ENCODE results near the gene CABP7. TPM values are rescaled to one million over a fixed set of nuclear protein-coding genes. Genes with fewer than 3 reads are reported as not detected.

The CABP7 gene
- polyA plus RNA-seq, 1 donor (not counting 4 experiments of a cell fraction or from before 2014, with no cell fraction given) = not detected

DNA sequence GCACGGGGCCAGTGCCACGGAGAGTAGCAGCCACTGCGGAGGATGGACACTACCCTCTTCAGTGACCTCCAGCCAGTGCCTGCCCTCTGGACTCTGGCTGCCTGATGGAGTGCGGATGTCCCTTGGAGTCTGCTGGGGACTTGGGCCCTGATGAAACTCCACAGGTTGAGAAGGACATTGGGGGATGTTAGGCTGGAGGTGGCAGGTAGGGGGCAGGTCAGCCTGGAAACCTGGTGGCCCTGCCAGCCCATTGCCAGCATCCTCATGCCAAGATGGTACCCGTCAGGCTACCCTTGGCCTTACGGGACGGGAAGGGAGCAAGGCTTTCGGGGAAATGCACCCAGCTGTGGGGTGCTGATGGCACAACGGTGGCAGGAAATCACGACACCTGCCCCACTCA is 4.0 kb downstream of the CABP7 start:
- dilution Hi-C loops (cut with MboI; ENCODE audit: extremely low pct_ligation_motif_present, low sequenced_read_pairs) = no loop called here
- Histone ChIP-seq H3K4me1 (ENCODE audit: control insufficient read depth, extremely low read depth, insufficient read depth, low read length) (no peaks in the 10 kb centered on the region), H3K27me3 (ENCODE audit: control insufficient read depth, extremely low read depth, insufficient read depth, low read length) (peaks cover 46% of the 10 kb centered on the region), H3K9me1 (ENCODE audit: control insufficient read depth, extremely low read depth, insufficient read depth, low read length) (no peaks in the 10 kb centered on the region), H3K4me2 (ENCODE audit: control insufficient read depth, extremely low read depth, insufficient read depth, low read depth, low read length) (no peak overlapping the region), H3K9ac (ENCODE audit: control insufficient read depth, extremely low read depth, insufficient read depth, low read length) (no peak overlapping the region), H3K27ac (ENCODE audit: control insufficient read depth, insufficient read depth, low read length) (no peak overlapping the region), H3K79me2 (ENCODE audit: control insufficient read depth, insufficient read depth, low read length) (no peaks in the 10 kb centered on the region), H3K36me3 (ENCODE audit: control insufficient read depth in 2 of 2, extremely low read depth in 1 of 2, insufficient read depth in 2 of 2, low read length in 2 of 2) (no peaks in the 10 kb centered on the region), H3K9me3 (ENCODE audit: control insufficient read depth, low read depth, low read length) (no peaks in the 10 kb centered on the region), H4K20me1 (ENCODE audit: control insufficient read depth, extremely low read depth, insufficient read depth, low read length) (no peaks in the 10 kb centered on the region), H3K4me3 (ENCODE audit: control insufficient read depth in 2 of 3, extremely low read depth in 1 of 3, insufficient read depth in 2 of 3, low read depth in 1 of 3, low read length in 3 of 3) (no peak overlapping the region), H2AFZ (ENCODE audit: control insufficient read depth, low read length) (no peak overlapping the region)
- no peak for TF ChIP-seq EZH2 (IDR thresholded peaks at IDR 0.05; ENCODE audit: low read length)
- TF ChIP-seq, protein P1, sequence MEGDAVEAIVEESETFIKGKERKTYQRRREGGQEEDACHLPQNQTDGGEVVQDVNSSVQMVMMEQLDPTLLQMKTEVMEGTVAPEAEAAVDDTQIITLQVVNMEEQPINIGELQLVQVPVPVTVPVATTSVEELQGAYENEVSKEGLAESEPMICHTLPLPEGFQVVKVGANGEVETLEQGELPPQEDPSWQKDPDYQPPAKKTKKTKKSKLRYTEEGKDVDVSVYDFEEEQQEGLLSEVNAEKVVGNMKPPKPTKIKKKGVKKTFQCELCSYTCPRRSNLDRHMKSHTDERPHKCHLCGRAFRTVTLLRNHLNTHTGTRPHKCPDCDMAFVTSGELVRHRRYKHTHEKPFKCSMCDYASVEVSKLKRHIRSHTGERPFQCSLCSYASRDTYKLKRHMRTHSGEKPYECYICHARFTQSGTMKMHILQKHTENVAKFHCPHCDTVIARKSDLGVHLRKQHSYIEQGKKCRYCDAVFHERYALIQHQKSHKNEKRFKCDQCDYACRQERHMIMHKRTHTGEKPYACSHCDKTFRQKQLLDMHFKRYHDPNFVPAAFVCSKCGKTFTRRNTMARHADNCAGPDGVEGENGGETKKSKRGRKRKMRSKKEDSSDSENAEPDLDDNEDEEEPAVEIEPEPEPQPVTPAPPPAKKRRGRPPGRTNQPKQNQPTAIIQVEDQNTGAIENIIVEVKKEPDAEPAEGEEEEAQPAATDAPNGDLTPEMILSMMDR (optimal IDR thresholded peaks at IDR 0.05 in 1 of 3, IDR thresholded peaks at IDR 0.05 in 1 of 3, conservative IDR thresholded peaks at IDR 0.05 in 1 of 3; ENCODE audit: extremely low read depth in 1 of 3, insufficient read depth in 2 of 3, low read length in 3 of 3) = peak in 2 of 3 experiments; percentile 13 to 19
- DNase-seq (ENCODE audit: low read depth, low spot score) = no peak
- FAIRE-seq = no peak

DNA sequence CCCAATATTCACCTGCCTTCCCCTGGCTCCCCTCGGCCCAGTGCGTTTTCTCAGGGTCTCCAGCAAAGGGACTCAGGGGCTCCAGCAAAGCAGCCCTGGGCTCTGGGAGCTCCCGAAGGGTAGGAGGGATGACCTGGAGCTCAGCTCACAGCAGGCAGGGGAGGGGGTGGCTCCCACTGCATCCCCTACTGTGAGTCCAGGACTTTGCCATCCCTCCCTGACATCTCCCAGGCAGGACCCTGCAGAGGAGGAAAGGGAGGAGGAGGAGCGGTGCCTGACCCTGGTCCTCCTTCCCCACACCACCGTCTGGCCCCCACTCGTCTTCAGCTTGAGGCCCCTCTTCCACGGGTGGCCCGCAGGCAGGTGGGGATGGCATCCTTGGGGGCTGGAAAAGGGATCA is 5.0 kb downstream of the CABP7 start:
- no peaks in the 10 kb centered on the region for H3K9me1 ChIP-seq (ENCODE audit: control insufficient read depth, extremely low read depth, insufficient read depth, low read length)
- H3K9ac ChIP-seq (ENCODE audit: control insufficient read depth, extremely low read depth, insufficient read depth, low read length) = no peak overlapping the region
- H3K9me3 ChIP-seq (ENCODE audit: control insufficient read depth, low read depth, low read length) = no peaks in the 10 kb centered on the region
- TF ChIP-seq, protein P1 (optimal IDR thresholded peaks at IDR 0.05 in 1 of 3, IDR thresholded peaks at IDR 0.05 in 1 of 3, conservative IDR thresholded peaks at IDR 0.05 in 1 of 3; ENCODE audit: extremely low read depth in 1 of 3, insufficient read depth in 2 of 3, low read length in 3 of 3) = no peak
- TF ChIP-seq EZH2 (IDR thresholded peaks at IDR 0.05; ENCODE audit: low read length) = no peak
- H3K79me2 ChIP-seq (ENCODE audit: control insufficient read depth, insufficient read depth, low read length) = no peaks in the 10 kb centered on the region
- dilution Hi-C loops (cut with MboI; ENCODE audit: extremely low pct_ligation_motif_present, low sequenced_read_pairs) = no loop called here
- no peak overlapping the region for H3K4me2 ChIP-seq (ENCODE audit: control insufficient read depth, extremely low read depth, insufficient read depth, low read depth, low read length)
- H3K27me3 ChIP-seq (ENCODE audit: control insufficient read depth, extremely low read depth, insufficient read depth, low read length) = peaks cover 37% of the 10 kb centered on the region
- H3K4me3 ChIP-seq (ENCODE audit: control insufficient read depth in 2 of 3, extremely low read depth in 1 of 3, insufficient read depth in 2 of 3, low read depth in 1 of 3, low read length in 3 of 3) = no peak overlapping the region
- FAIRE-seq = no peak
- no peak overlapping the region for H2AFZ ChIP-seq (ENCODE audit: control insufficient read depth, low read length)
- H3K27ac ChIP-seq (ENCODE audit: control insufficient read depth, insufficient read depth, low read length) = no peak overlapping the region
- H3K36me3 ChIP-seq (ENCODE audit: control insufficient read depth in 2 of 2, extremely low read depth in 1 of 2, insufficient read depth in 2 of 2, low read length in 2 of 2) = no peaks in the 10 kb centered on the region
- no peak for DNase-seq (ENCODE audit: low read depth, low spot score)
- no peaks in the 10 kb centered on the region for H4K20me1 ChIP-seq (ENCODE audit: control insufficient read depth, extremely low read depth, insufficient read depth, low read length)
- no peaks in the 10 kb centered on the region for H3K4me1 ChIP-seq (ENCODE audit: control insufficient read depth, extremely low read depth, insufficient read depth, low read length)
